Ammon's horn (tissue), 1 donor: ENCODE results near the gene DLL1.
"Not testable (repeated sequence)": the region's sequence is repeated elsewhere in the genome, so short reads cannot be mapped to it uniquely, and the experiment has no call there.

Source experiments
- DNase-seq: peaks from one replicate; pipeline ENCODE4 v3.0.0-alpha.2; 2016; ENCODE audit warnings: low spot score

Gene DLL1, protein sequence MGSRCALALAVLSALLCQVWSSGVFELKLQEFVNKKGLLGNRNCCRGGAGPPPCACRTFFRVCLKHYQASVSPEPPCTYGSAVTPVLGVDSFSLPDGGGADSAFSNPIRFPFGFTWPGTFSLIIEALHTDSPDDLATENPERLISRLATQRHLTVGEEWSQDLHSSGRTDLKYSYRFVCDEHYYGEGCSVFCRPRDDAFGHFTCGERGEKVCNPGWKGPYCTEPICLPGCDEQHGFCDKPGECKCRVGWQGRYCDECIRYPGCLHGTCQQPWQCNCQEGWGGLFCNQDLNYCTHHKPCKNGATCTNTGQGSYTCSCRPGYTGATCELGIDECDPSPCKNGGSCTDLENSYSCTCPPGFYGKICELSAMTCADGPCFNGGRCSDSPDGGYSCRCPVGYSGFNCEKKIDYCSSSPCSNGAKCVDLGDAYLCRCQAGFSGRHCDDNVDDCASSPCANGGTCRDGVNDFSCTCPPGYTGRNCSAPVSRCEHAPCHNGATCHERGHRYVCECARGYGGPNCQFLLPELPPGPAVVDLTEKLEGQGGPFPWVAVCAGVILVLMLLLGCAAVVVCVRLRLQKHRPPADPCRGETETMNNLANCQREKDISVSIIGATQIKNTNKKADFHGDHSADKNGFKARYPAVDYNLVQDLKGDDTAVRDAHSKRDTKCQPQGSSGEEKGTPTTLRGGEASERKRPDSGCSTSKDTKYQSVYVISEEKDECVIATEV

DNA sequence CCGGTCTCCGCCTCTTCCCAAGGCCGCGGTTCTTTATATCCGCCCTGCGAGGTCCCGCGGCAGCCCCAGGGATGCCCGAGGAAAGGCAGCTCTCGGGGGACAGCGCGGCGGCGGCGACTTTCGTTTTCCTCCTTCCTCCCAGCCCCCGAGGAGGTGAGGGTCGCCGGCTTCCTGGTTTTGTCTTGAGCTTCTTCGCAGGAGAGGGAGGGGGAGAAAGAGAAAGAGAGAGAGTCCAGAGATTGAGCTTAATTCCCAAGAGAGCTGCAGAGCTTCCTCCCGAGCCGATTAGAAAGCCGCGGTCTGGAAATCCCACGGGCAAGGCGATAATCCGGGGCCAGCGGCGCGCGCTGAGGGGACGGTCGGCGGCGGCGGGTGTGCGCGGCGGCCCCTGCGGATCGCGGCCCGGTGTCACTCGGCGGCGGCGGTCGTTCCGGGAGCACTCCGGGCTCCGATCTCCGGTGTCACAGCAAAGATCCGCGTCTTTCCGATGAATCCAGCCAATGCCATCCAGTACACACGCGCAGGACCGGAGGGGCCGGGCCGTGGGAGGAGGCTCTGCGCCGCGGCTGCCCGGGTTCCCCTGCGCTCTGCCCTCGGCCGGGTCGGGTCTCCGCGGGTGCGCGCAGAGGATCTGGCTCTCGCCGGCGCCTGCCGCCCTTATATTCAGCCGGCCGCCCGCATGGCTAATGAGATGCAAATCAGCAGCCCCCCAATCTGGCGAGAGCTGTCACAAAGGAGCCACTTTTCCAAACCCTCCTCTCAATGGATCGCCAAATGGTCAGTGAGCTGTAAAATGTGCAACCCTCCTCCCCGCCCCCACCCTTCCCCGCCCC, at the start of gene DLL1:
TSS of gene DLL1 (minus strand) at position 783 of the 833 bp plus-strand sequence. CDS start 939 bp downstream, outside the sequence.
- DNase-seq = peak; percentile 91

DNA sequence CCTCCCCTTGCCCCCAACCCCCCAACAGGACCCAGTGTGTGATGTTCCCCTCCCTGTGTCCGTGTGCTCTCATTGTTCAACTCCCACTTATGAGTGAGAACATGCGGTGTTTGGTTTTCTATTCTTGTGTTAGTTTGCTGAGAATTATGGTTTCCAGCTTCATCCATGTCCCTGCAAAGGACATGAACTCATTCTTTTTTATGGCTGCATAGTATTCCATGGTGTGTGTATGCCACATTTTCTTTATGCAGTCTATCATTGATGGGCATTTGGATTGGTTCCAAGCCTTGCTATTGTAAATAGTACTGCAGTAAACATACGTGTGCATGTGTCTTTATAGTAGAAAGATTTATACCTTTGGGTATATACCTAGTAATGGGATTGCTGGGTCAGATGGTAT, 44.3 kb upstream of the DLL1 start:
- not testable (repeated sequence) for DNase-seq

DNA sequence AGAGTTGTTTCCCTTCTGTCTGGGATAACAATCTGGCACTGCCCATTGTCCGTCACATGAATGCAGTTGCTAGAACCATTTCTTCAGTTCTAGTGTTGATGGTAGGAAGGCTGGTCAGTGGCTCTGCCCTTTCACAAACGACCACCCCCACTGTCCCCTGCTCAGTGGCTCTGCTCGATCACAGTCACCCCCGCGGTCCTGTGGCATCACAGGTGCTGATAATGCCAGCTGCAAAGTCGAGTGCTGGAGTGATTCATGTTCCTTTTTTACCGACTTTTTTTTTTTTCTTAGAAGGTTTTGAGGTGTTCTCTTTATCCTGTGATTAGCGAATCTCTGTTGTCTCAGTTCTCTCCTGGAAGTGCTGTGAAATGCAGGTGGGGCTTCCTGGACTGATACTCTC, 38.4 kb upstream of the DLL1 start:
- DNase-seq = no peak

DNA sequence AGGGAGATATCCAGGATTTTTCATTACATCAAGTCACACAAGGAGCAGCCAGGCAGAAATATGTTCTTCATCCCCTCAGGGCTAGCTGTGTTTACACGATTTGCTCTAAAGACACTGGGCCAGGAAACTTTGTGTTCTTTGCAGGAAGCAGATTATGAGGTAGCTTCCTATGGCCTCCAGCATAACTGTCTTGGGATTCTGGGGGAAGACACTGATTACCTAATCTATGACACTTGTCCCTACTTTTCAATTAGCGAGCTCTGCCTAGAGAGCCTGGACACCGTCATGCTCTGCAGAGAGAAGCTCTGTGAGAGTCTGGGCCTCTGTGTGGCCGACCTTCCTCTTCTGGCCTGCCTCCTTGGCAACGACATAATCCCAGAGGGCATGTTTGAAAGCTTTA, 26.8 kb upstream of the DLL1 start:
- DNase-seq = no peak

DNA sequence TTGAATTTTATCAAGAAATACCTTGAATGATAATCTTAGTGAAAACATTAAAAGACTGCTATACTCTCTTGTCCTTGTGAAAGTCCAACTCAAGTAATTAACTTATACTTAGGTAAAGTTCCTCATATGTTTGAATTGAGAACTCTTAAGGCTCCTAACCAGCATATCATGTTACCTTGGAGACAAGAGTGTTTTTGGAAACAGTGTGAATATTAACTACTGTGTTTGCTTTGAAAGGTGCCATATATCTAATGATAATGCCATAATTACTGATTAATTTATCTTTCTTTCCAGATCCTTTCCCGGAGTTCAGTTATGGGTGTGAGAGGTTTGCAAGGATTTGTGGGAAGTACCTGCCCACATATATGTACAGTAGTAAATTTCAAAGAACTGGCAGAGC, 26.2 kb upstream of the DLL1 start:
- DNase-seq = no peak

DNA sequence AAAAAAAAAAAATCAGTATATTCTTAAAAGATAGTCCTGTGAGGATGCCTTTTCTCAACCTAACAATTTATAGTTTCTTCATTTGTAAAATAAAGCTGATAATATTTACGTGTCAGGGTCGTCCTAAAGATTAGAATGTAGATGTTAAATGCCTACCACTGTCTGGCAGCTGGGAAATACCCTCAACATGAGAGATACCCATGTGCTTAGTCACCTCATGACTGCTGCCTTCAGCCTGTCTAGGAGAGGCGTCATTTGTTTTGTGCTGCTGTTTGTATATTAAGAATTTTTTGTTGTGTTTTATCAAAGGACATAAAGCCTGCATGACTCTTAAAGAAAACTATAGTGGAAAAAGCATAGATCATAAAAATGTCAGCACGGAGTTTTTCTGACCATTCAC, 25.2 kb upstream of the DLL1 start:
- no peak for DNase-seq

DNA sequence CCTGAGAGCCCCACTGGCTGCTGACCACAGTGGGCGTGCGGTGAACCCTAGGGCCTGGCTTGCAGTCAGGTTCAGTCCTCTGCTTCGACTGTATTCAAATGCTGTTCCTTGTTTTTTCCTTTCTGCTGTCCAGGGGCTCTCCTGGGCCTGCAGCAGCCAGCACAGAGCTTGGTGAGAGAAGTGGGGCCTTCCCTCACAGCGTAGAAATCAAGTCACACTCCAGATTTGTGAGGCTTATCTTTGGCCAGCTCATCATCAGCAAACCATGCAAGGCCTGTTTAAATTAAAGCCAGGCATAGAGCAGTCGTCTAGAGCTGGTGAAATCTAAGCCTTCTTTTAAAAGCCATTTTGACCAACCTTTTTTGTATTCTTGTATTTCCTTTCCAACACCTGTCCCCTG, 24.1 kb upstream of the DLL1 start:
- DNase-seq = no peak

DNA sequence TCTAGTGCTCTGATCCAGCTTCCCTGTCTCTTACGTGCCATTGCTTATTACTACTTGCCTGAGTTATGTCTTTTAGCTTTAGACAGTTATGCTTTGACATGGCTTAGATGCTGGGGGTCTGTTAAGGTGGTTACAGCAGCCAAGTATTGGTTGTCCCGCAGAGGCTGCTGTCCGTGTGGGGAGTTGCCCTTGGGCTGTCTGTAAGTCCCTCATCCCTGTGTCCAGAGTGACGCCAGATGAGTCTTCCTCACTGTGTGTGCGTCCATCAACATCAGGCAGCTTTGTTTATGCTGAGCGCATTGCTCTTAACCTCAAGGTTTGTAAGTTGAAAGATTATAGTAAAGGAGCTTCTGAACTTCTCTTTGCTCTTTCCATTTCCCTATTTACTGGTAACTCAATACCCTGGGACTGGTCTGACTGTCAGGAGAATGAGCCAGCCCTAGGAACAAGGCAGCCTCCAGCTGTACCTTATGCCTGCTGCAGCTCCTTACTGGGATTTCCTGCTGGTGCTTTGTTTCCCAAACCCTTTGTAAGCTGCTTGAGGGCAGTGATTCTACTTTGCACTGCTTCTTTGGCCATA, 22.9 kb upstream of the DLL1 start:
- no peak for DNase-seq

DNA sequence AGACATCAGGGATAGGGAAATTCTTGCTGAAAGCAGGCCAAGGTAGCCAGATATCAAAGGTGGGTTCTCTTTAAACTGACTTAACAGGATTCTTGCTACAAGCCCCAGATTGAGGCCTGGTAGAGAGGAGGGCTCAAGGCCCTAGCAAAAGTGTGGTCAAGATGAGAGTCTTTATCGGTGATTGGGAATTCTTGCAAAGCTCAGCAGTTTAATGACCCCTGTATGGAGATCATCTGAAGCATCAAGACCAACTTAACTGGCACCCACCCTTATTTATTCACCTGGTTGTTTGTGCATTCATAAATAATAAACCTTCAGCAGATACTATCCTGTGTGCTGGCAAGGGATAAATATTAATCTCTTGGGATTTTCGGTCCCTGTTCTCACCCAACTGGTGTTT, 22.0 kb upstream of the DLL1 start:
- no peak for DNase-seq

DNA sequence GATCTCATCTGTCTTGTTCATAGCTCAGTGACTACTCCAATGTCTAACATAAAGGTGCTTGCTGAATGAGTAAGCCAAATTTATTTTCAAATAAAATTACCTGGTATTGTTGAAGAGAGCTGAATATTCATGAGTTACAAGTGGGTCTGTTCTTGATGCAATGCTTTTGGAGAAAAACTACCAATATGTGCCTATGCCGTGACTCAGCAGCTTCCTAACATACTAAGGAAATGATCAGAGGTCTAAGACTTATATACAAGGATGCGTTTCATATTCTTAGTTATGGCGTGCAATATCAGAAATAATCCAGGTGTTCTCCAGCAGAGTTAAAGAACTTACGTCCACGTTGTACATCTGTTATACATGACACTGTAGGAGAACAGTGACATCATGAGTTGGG, 20.8 kb upstream of the DLL1 start:
- DNase-seq = no peak

DNA sequence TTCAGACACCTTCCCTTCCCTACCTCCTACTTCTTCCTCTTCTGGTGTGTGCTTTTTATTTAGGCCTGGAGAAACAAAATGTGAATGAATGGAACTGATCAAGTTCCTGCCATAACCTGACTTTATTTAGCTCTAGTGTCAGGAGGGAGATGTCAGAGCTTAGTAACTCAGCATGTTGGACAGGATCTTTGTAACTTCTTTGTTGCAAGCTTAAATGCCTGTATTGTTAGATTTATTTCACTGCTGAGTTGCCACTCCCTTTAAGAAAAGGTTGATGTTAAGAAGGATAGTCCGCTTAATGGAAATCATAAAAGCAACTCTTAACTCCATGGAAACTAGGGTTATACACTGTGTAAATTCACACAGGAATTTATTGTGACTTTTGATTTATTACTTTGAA, 17.9 kb upstream of the DLL1 start:
- DNase-seq = no peak

DNA sequence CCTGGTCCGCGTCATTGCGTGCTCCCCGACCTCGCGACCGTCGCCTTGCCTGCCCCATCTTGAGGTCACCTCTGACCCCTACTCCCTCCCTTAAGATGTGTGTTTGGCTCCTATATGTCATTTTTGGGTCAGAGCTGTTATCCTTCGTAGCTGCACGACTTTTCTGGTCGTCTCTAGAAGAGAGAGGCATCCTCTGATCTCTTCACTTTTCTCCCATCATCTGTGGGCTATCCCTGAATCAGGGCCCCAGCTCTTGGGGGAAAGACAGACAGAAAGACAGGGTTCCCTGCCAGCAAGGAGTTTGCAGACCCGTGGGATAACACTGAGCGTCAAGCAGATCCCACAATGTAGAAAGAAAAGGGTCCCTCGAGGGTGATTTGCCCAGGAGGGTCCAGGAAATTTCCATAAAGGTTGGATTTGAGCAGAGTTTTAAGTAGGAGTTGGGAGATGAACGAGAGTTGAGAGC, 16.2 kb upstream of the DLL1 start:
- no peak for DNase-seq

DNA sequence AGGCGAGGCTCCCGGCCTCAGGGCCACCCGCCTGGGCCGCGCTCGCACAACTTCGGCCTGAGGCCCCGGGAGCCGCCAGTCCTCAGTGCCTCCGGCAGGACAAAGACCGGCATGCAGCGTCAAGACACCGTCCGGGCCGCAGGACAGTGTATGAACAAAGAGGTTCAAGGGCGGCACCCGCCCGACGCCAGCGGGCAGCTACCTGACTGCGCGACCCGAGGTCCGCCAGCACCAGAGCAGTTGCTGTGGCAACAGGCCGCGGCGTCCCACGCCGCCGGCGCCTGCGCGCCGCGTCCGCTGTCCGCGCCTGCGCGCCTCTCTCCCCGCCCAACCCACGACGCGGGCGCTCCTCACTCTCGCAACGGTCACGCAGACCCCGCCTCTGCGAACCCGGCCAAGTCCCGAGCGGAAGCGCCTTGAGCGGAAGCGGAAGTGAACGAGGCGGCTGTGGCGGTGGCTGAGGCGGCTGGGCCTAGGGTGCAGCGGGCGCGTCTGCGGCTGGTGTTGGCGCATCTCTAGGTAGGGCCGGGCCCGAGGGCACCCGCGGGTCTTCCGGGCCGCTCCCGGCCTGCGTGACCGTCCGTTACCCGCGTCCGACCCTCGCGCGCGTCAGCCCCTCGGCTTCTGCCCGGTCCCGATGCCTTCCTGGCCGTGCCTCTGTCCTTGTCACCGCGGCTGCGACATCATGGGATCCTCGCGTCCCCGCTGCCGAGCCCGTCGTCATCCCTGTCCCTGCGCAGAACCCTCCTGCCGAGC, 15.6 kb upstream of the DLL1 start, which contains the start of gene FAM120B:
TSS of gene FAM120B (plus strand) at position 435 of the 756 bp plus-strand sequence. CDS start 10,633 bp downstream, outside the sequence.
- peak; percentile 97 for DNase-seq

DNA sequence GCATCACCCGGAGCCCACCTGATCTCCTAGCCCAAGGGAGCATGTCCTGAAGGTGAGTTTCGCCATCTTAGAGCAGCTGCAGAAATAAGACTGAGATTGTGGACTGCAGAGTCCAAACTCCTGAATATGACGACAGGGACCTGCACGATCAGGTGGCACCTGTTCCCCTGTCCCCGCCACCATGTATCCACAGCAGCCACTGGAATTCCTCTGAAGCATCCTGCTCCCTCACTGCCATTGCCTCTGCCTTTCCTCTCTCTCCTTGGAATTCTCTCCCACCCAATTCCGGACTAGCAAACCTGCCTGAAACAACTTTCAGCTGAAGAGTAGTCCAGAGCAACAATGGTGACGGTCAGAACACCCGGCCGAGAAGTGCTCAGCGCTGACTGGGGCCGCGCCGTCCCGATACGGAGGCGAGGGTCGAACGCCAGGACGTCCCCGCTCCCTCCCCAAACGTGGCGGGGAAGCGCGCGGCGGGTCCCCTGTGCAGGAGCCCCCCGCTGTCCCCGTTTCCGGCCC, 15.0 kb upstream of the DLL1 start:
- DNase-seq = no peak

DNA sequence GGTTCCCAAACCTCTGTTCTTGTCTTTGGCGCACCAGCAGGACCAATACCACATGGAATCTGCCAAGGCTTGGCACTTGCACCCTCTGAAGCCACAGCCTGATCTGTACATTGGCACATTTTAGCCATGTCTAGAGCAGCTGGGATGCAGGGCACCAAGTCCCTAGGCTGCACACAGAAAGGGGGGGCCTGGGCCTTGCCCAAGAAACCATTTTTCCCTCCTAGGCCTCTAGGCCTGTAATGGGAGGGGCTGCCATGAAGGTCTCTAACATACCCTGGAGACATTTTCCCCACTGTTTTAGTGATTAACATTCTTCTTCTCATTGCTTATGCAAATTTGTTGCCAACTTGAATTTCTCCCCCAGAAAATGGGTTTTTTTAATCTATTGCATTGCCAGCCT, 10.3 kb upstream of the DLL1 start:
- DNase-seq = no peak

DNA sequence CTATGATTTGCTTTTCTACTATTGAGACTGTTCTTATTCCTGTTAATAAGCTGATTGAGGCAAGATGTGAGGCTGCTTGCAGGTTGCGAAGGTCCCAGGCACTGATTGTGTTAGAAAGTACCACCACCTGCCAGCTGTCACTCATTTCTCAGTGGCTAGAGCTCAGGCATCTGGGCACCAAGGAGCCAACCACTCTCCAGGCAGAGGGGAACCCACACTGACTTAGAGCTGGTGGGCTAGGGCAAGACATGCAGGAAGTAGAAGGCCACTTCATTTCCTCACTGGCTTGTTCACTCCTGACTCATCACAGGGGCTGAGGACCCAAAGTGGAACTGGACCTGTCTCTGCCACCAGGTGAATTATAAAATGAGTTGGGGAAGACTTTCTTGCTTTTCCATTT, 7.8 kb upstream of the DLL1 start:
- no peak for DNase-seq

DNA sequence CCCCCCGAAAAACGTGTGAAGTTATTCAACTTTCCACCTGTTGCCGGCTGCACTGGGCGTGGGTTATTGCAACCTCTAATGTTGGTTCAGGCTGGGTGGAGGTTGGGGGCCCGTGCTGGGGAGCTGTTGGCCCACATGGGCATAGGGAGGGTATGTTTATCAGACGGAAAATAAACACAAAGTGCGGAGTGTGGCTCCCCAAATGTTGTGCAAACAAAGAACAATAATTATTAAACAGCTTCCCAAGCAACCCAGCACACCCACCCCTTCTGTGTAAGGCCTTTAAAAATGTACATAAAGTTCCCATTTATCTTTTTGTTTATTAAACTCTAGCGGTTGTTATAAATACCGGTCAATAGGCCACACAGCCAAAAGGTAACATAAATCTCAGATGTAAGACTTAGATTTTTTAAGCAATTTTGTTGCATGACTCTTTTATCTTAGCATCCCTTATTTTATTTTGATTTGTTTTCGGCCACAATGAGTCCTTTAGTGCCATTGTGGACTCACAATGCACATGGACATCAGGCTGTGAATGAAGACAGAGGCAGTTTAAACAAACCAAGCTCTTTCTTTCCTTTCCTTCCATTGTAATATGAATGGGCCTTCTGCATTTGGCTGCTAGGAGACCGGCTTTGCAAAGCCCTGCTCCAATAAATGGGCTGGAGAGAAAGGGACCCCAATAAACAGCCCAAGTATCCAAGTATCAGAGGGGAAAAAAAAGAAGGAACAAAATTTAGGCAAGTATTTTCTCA, 6.9 kb upstream of the DLL1 start:
- peak; percentile 76 for DNase-seq

DNA sequence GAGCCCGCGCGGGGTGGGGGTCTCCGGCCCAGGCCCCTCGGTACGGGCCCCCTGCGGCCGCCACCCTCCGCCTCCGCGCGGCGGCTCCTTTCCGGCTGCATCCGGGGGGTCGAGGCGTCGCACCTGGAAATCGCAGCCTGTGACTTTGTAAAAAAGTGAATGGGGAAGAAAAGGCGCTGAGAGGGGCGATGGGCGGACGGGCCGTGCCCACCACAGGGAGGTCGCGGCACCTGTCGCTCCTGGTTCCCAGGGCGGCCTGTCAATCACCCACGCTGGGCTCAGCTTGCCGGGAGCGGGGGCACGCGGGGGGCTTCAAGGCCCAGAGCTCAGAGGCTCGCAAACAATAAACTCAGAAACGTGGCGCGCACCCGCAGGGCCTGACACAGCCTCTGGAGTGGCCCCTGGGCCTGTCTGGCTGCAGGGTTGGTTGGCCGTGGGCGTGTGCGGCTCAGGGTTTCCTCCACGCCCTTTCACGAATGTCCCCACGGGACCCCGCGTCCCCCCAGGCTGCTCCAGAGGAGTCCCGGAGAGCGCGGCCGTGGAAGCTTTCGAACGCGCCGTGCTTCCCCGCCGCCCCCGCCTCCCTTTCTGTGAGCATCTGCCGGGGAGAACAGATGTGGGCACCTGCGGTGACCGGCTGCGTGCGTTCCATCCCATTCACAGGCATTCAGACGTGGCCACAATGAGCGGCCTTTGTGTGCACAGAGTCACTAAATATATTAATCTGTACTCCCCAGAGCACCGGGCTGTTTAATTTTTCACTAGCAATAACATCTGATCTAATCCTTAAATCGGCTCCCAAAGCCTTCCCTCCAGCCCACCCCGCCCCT, 6.1 kb upstream of the DLL1 start:
- DNase-seq = no peak

DNA sequence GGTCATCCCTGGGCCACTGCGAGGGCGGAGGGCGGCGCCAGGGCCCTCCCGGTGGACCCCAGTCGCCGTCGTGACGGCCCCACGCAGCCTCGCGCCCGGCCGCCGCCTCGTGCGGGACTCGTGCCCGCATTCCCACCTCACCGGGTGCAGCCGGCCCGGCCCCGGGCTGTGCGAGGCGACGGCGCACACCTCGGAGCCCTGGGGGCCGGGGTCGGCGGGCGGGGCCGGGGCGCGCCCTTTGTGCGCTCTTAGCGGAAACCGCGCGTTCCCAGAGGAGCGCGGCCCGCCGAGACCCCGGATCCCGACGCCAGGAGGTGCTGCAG, 5.5 kb upstream of the DLL1 start:
- no peak for DNase-seq
